Fibroblast of the aortic adventitia (primary cell): ENCODE data around the gene RPA1. TPM values are rescaled to one million over a fixed set of nuclear protein-coding genes. Genes with fewer than 3 reads are reported as not detected.

ENCODE experiments used
- DNase-seq: peaks from one replicate; pipeline ENCODE4 v3.0.0-alpha.2; 2010; ENCODE audit warnings: low read depth
- H3K4me3 ChIP-seq: 2 replicates; pipeline ENCODE4 v1.5.1; 2011; ENCODE audit warnings: low read depth, mild to moderate bottlenecking, control low read depth, low read length, moderate library complexity
- CTCF ChIP-seq: IDR thresholded peaks from 2 replicates; pipeline ENCODE4 v1.5.1; 2011; ENCODE audit warnings: mild to moderate bottlenecking, low read length, control low read depth, inconsistent platforms; ENCODE audit not compliant: insufficient read depth
- total RNA-seq: library from RNA; depleted of rRNA; stranded (reverse); fragments of >200 nt; gene quantifications from 2 replicates; pipeline ENCODE4 v1.2.3, GENCODE V29; 2012; ENCODE audit warnings: low replicate concordance

The RPA1 gene
- total RNA-seq, 1 donor = 41.2 TPM

DNA sequence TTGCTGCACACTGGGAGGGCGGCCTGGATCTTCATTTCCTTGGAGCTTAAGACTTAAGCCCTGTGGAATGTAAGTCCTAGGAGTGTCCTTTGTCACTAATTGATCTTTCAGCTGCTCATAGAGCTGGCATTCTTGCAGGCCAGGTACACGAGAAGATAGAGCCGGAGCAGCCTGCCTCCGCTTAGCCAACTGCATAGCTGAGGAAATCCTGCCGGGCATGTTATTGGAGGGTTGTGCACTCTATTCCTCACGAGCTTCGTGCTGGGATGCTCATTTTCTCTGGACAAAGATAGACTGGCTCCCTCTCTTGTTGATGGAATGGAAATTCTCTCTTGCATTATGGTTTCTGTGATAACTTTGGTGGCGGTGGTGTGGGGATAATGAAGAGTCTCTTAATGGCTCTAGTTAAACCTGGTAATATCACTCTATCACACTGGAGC, 76.9 kb downstream of the RPA1 start:
- no peak for TF ChIP-seq CTCF
- peak; percentile 17 for DNase-seq
- no peak overlapping the region for H3K4me3 ChIP-seq

DNA sequence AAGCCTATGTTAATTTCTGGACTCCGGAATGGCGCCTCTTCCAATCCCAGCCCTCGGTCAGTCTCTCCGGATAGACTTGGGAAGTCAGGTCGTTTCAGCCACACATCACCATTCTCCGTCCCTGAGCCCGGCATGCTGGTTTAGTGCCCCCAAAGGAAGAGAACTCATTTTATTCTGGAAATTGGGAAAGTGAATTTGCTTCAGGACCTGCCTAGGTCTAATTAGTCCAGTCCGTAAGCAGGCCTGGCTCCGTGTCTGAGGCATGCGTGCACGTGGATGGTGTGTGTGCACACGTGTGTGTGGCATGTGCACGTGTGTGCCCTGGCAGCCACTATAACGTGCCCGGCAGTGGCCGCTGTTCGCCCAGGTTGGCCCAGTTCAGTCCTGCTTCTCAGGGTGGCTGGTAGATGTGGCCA, 77.4 kb downstream of the RPA1 start:
- no peak for TF ChIP-seq CTCF
- DNase-seq = no peak
- H3K4me3 ChIP-seq = no peak overlapping the region

DNA sequence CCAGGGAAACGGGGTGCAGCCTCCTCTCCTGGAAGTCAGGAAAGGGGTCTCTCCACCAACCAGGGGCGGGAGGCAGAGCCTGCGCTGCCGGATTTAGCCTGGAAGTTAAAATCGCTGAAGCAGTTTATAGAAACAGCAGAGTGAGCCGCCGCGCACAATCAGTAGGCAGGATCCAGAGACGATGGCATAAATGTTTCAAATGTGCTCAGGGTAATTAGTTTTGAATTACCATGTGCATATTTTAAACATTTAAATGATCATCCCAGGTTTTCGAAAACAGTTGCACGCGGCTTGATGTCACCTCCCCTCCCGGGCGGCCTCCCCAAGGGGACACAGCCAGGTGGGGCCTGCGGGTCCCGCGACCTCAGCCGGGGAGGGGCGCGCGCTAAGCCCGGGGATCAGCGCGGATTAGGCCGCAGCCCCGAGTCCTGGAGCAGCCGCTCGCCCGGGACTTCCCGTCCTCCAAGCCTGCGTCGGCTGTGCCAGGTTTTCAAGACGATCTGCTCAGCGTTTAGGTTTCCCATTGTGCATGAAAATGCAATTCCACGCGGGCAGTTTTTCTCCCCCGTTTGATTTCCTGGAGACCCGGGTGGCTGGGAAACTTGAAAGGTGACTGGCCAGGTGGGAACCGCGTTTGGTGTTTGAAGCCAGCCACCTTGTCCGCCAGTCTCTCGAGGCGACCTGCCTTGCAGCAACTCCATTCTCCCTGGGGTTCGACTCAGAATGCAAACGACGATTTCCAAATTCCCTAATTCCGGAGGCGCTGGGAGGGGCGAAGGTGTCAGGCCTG, 78.3 kb downstream of the RPA1 start:
- no peak for TF ChIP-seq CTCF
- H3K4me3 ChIP-seq = peak overlapping the region; percentile 44
- peak; percentile 40 for DNase-seq

DNA sequence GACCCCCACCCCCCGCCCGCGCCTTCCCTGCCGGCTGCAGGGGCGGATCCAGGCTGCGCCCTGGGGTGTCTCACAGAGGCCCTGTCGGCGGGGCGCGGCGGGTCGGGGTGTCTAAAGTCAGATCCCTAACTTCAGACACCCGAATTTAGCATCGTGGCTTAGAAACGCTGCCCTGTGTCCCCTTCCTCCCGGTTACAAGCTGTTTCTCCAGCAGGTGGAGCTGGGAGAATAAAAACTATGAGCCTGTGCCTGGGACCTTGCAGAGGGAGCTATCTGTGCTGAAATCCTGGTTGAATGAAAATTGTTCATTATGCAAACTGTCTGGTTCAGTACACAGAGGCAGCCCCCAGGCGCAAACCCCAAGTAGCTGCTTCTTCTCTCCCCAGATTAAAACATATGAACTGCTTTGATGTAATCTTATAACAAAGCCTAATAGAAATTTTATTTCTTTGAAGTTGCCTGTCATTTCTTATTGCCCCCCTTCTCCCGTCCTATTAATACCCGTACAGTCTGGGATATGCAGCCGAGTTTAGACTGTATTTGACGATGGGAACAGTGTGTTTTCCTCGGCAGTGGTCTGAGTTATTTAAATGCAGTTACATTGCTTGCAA, 79.0 kb downstream of the RPA1 start:
- peak; percentile 80 for TF ChIP-seq CTCF
- peak overlapping the region; percentile 44 for H3K4me3 ChIP-seq
- peak; percentile 86 for DNase-seq

- no peak for DNase-seq
- no peak for TF ChIP-seq CTCF
Measured at GRCh38 chr17:1909985-1910384, 80.2 kb downstream of the RPA1 start.

GRCh38 chr17:1912146-1912545, 82.3 kb downstream of the RPA1 start:
- no peak overlapping the region for H3K4me3 ChIP-seq
- DNase-seq = no peak
- TF ChIP-seq CTCF = no peak

More at GRCh38 chr17:1909985-1910384, 80.2 kb downstream of the RPA1 start:
- H3K4me3 ChIP-seq = no peak overlapping the region
